HG02623 (cell line): ENCODE measurements around the gene ZNF219.

Experiments used
- ATAC-seq: cut with Tn5 transposase; IDR thresholded peaks from one replicate; pipeline ENCODE4 v1.9.1; 2021; ENCODE audit warnings: moderate library complexity; ENCODE audit not compliant: unreplicated experiment

ZNF219 gene

GRCh38 chr14:21098076-21098891, at the start of gene ZNF219:
ZNF219 (minus strand) TSS chr14:21098655; CDS start chr14:21093591, 5,064 bp downstream.
- no peak for ATAC-seq

DNA sequence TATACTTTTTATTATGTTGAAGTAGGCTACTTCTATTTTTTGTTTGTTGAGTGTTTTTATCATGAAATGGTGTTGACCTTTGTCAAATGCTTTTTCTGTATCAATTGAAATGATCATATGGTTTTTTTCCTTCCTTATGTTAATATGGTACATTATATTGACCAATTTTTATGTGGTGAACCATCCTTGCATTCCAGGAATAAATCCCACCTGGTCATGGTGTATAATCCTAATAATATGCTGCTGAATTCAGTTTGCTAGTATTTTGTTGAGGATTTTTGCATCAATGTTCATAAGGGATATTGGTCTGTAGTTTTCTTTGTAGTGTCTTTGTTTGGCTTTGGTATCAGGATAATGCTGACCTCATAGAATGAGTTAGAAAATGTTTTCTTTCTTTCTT, 47.0 kb upstream of the ZNF219 start:
- ATAC-seq: no peak

DNA sequence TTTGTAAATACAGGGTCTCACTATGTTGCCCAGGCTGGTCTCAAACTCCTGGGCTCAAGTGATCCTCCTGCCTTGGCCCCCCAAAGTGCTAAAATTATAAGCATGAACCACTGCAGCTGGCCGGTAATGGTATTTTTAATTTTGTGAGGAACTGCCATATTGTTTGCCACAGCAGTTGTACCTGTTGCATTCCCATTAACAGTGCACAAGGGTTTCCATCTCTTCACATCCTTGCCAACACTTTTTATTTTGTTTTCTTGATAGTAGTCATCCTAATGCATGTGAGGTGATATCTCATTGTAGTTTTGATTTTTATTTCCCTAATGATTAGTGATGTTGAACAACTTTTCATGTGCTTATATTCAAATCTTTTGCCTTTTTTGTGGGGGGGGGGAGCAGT, 43.9 kb upstream of the ZNF219 start:
- ATAC-seq: no peak

- ATAC-seq: no peak
Measured at GRCh38 chr14:21136024-21136423, 37.6 kb upstream of the ZNF219 start.

DNA sequence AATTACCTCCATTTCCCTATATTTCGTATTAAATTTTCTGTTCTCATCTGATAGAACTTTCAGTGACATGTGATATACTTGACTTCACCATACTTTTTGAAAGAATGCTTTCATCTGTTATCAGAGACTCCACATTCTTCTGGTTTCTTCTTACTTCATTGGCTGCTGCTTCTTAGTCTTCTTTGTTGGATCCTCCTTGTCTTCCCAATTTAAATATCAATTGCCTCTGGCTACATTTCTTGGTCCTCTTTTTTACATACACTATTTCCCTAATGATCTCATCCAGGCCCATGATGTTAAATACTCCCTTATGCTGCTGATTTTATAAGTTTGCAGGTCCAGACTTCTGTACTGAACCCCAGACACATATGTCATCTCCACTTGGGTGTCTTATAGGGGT, 35.4 kb upstream of the ZNF219 start:
- no peak for ATAC-seq

DNA sequence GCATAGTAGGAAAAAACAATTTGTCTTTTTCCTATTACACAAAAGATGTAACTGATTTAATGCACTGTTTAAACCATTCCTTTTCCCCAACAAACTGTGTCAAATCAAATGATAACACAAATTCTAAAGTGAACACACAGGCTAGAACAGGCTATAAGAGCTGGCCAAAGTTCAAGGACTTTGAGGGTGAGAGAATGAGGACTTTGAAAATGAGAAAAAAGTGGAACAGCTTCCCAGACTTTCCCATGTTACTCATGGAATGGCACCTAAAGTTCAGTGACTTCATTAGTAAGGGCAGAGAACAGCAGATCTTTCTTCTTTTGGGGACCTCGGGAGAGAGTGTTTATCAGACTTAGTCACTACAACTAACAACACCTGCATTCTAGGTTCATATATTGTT, 25.0 kb upstream of the ZNF219 start:
- ATAC-seq: no peak

GRCh38 chr14:21121122-21121521, 22.7 kb upstream of the ZNF219 start:
- no peak for ATAC-seq

DNA sequence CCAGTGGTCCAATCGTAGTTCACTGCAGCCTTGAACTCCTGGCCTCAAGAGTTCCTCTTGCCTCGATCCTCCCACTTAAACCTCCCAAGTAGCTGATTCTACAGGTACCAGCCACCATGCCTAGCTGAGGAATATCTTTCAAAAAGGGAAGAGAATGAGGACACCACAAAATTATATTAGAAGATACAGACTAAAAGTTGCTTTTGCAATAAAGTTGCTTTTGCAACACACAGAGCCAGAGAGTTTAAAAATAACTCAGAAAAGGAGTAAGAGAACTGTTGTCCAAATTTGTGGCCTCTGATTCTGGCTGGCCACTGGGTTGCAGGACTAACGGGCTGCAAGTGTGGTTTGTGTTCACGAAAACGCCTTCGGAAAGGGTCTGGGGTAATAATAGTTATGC, 22.2 kb upstream of the ZNF219 start:
- no peak for ATAC-seq

GRCh38 chr14:21118933-21119332, 20.5 kb upstream of the ZNF219 start:
- ATAC-seq: no peak

- no peak for ATAC-seq
Measured at GRCh38 chr14:21113369-21113768, 14.9 kb upstream of the ZNF219 start.

- no peak for ATAC-seq
Measured at GRCh38 chr14:21112255-21112654, 13.8 kb upstream of the ZNF219 start.

GRCh38 chr14:21109377-21110138, 11.1 kb upstream of the ZNF219 start:
- ATAC-seq: no peak

DNA sequence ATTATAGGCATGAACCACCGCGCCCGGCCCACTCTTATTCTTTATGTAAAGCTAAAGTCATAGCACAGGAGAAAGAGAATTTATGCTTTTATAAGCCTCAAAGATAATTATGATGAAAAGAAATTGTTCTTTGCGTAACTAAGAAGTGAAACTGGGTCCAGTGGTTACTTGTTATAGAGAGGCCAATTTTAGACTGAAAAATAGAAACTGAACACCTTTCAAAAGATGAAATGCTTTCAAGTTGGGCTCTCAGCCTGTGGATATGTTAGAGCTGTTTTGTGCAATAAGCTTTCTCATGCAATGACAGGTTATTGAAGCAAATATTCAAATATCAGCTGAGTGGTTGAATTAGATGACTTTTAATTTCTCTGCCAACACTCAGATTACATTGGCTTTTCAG, 10.3 kb upstream of the ZNF219 start:
- no peak for ATAC-seq

GRCh38 chr14:21107283-21107800, 8.9 kb upstream of the ZNF219 start:
- no peak for ATAC-seq

GRCh38 chr14:21106498-21107282, 8.2 kb upstream of the ZNF219 start:
- ATAC-seq: no peak

DNA sequence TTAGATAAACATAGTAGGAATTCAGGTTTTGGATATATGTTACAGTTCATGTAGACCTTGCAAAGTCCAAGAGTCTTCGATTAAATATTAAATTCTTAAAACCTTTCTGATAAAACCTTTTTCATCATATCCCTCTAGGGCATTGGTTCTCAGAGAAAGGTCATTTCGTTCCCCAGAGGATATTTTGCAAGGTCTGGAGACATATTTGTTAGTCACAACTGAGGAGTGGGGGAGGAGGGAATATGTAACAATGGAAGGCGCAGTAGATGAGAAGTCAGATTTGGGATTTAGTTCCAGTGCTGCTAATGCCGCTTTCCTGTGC, 7.7 kb upstream of the ZNF219 start:
- no peak for ATAC-seq

DNA sequence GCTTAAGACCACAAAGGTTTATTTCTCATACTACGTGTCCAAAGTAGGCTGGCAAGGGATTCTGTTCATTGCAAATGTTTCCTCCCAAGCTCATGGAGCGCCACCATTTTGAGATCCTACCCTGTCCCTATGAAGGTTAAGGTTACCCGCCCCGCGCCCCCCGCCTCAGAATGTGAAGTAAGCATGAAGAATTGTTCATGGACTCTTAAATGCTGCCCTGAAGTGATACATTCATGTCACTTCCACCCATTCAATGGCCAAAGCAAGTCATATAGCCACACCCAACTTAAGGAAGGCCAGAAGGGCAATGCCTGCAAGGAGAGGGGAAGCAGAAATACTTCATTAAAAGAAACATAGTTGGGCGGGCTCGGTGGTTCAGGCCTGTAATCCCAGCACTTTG, 6.6 kb upstream of the ZNF219 start:
- ATAC-seq: no peak

DNA sequence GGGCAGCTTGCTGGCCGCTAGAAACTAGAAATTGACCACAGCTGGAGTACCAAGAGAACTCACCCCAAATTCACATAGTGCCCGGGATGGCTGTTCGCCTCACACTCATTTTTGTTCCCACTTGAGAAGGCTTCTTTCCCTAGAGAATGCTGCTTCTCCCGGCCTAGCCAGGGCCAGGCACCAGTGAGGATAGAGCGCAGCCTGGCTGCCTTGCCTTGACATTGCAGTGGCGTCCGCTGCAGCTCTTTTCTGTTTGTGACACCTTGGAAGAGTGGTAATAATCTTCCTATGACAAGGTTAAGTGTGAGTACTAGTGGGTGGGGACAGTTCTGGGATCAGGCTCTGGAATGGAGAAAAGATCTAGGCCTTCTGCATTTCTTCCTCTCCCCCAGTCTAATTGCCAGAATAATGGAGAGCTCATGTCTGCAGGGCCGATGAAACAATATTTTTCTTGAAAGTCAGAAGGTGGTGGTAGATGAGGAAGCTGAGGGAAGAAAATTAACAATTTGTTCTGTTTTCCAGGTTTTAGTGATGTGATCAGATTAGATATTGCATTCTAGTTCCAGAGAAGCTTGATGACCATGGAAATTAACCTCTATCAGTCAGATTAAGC, 6.1 kb upstream of the ZNF219 start:
- ATAC-seq: peak; percentile 32

DNA sequence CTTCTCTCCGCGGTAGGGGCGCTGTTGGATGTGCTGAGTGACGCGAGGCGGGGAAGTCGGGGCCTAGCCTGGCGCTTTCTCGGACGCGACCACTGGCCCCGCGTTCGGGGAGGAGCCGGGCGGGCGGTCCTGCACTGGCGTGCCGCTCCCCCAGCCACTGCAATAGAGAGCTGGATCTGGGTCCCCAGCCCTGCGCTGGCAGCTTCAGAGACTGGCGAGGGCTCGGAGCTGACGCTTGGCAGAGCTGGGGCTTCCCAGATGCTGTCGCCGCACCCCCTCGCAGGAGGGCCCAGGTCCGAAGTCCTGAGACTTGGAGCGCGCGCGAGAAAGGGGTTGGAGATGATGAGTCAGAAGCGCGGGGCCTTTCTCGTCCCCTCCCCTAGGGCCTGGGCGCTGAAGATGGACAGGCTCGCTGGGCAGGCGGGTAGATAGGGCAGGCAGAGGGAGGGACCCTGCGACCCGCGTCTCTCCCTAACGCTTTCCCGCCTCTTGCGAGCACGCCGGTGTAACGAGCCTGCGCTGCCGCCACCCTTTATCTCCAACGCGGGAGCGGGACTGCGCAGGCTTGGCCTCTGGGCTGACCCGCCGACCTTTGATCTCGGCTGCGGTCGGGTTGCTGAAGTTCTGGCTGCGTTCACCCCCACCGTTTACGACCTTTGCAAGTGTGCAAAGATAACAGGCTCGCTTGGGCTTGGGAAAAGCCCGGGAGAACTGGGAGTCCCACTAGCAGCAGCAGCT, 5.4 kb upstream of the ZNF219 start:
- peak; percentile 88 for ATAC-seq

GRCh38 chr14:21103411-21103709, 4.9 kb upstream of the ZNF219 start:
- no peak for ATAC-seq
